Measurements from ENCODE around the gene ATF2. TPM values are rescaled to one million over a fixed set of nuclear protein-coding genes. Genes with fewer than 3 reads are reported as not detected.
A peak's percentile ranks its signal among the peaks of the same experiment; 100 is the strongest.

Gene ATF2
- total and polyA plus RNA-seq, 9 of the 15 experiments (the other 6 are each of a cell fraction or from before 2014, with no cell fraction given) = 24.2 to 111 (median 45.9) TPM

DNA sequence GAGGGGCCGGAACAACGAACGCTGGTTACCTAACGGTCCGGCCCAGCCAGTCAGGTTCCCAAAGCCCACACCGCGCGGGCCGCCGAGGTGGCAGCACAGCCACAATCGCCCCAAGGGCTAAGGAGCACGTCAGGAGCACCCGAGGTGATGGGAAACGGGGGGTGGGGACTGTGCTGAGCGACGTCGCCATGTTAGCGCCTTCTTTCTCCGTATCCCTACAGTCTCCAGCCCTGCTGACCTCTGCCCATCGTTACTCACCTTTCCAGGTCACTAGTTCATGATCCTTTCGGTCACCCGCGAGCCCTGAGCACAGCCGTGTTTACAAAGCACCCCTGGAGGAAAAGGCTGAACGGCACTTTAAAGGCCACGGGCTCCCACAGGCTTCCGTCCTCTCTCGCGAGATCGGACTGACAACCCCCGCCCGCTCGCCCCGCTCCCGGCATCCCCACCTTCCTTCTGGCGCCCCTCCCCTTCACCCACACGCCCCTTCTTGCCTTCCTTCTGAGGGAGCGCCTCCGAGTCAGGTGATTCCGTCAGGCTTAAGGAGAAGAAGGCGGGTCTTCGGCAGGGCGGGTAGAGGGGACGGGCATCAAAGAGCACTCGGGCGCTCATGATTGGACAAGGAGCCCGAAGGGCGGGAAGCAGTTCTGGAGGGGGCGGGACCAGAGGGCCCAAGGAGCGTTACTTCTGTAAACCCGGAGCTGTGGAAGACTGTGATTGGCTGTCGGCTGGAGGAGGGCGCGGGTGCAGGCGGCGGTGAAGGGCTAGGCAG, at the start of gene ATF2 (continued):
- TF ChIP-seq, protein P1, sequence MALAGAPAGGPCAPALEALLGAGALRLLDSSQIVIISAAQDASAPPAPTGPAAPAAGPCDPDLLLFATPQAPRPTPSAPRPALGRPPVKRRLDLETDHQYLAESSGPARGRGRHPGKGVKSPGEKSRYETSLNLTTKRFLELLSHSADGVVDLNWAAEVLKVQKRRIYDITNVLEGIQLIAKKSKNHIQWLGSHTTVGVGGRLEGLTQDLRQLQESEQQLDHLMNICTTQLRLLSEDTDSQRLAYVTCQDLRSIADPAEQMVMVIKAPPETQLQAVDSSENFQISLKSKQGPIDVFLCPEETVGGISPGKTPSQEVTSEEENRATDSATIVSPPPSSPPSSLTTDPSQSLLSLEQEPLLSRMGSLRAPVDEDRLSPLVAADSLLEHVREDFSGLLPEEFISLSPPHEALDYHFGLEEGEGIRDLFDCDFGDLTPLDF (CRISPR knock-in tag; IDR thresholded peaks at IDR 0.05) = no peak
- peak; percentile 67; the same call in 1 of the 2 replicates for TF ChIP-seq ZNF143 (CRISPR knock-in tag; IDR thresholded peaks at IDR 0.05)
- TF ChIP-seq SAFB (IDR thresholded peaks at IDR 0.05; ENCODE audit: borderline replicate concordance, low read depth, low read length) = no peak
- peak; percentile 97 to 98 for TF ChIP-seq FOXK2 (conservative IDR thresholded peaks at IDR 0.05 in 1 of 2, IDR thresholded peaks at IDR 0.05 in 1 of 2; ENCODE audit: low read depth in 2 of 2)
- TF ChIP-seq E2F3 (CRISPR knock-in tag; IDR thresholded peaks at IDR 0.05) = no peak
- peak; percentile 84 for TF ChIP-seq HNRNPLL (IDR thresholded peaks at IDR 0.05; ENCODE audit: low read depth, low read length, poor library complexity, severe bottlenecking)
- no peak; the same call in none of the 2 replicates for TF ChIP-seq TCF7 (IDR thresholded peaks at IDR 0.05; ENCODE audit: borderline replicate concordance)
- TF ChIP-seq RBM17 (IDR thresholded peaks at IDR 0.05; ENCODE audit: borderline replicate concordance, low read depth, low read length) = no peak
- peak; percentile 59 for TF ChIP-seq PRPF4 (IDR thresholded peaks at IDR 0.05; ENCODE audit: insufficient read depth, low read depth, low read length, poor library complexity, severe bottlenecking)
- TF ChIP-seq, protein P2, sequence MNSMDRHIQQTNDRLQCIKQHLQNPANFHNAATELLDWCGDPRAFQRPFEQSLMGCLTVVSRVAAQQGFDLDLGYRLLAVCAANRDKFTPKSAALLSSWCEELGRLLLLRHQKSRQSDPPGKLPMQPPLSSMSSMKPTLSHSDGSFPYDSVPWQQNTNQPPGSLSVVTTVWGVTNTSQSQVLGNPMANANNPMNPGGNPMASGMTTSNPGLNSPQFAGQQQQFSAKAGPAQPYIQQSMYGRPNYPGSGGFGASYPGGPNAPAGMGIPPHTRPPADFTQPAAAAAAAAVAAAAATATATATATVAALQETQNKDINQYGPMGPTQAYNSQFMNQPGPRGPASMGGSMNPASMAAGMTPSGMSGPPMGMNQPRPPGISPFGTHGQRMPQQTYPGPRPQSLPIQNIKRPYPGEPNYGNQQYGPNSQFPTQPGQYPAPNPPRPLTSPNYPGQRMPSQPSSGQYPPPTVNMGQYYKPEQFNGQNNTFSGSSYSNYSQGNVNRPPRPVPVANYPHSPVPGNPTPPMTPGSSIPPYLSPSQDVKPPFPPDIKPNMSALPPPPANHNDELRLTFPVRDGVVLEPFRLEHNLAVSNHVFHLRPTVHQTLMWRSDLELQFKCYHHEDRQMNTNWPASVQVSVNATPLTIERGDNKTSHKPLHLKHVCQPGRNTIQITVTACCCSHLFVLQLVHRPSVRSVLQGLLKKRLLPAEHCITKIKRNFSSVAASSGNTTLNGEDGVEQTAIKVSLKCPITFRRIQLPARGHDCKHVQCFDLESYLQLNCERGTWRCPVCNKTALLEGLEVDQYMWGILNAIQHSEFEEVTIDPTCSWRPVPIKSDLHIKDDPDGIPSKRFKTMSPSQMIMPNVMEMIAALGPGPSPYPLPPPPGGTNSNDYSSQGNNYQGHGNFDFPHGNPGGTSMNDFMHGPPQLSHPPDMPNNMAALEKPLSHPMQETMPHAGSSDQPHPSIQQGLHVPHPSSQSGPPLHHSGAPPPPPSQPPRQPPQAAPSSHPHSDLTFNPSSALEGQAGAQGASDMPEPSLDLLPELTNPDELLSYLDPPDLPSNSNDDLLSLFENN (IDR thresholded peaks at IDR 0.05; ENCODE audit: low read depth in 2 of 2, low read length in 2 of 2) = 0 out of 4 replicates have a peak, but pooled peaks of 1 of the 2 experiments have one; percentile 37
- TF ChIP-seq, protein P3, sequence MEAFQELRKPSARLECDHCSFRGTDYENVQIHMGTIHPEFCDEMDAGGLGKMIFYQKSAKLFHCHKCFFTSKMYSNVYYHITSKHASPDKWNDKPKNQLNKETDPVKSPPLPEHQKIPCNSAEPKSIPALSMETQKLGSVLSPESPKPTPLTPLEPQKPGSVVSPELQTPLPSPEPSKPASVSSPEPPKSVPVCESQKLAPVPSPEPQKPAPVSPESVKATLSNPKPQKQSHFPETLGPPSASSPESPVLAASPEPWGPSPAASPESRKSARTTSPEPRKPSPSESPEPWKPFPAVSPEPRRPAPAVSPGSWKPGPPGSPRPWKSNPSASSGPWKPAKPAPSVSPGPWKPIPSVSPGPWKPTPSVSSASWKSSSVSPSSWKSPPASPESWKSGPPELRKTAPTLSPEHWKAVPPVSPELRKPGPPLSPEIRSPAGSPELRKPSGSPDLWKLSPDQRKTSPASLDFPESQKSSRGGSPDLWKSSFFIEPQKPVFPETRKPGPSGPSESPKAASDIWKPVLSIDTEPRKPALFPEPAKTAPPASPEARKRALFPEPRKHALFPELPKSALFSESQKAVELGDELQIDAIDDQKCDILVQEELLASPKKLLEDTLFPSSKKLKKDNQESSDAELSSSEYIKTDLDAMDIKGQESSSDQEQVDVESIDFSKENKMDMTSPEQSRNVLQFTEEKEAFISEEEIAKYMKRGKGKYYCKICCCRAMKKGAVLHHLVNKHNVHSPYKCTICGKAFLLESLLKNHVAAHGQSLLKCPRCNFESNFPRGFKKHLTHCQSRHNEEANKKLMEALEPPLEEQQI (IDR thresholded peaks at IDR 0.05) = peak; percentile 89
- TF ChIP-seq CTBP1 (IDR thresholded peaks at IDR 0.05; ENCODE audit: borderline replicate concordance) = peak; percentile 60; the same call in 1 of the 2 replicates
- no peak for TF ChIP-seq HMG20A (CRISPR knock-in tag; conservative IDR thresholded peaks at IDR 0.05)
- TF ChIP-seq FOXM1 (IDR thresholded peaks at IDR 0.05; ENCODE audit: low read depth) = peak; percentile 75
- peak; percentile 79; the same call in 1 of the 2 replicates for TF ChIP-seq FOXM1 (CRISPR knock-in tag; IDR thresholded peaks at IDR 0.05; ENCODE audit: low read depth)
- TF ChIP-seq, protein P4, sequence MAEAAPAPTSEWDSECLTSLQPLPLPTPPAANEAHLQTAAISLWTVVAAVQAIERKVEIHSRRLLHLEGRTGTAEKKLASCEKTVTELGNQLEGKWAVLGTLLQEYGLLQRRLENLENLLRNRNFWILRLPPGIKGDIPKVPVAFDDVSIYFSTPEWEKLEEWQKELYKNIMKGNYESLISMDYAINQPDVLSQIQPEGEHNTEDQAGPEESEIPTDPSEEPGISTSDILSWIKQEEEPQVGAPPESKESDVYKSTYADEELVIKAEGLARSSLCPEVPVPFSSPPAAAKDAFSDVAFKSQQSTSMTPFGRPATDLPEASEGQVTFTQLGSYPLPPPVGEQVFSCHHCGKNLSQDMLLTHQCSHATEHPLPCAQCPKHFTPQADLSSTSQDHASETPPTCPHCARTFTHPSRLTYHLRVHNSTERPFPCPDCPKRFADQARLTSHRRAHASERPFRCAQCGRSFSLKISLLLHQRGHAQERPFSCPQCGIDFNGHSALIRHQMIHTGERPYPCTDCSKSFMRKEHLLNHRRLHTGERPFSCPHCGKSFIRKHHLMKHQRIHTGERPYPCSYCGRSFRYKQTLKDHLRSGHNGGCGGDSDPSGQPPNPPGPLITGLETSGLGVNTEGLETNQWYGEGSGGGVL (CRISPR knock-in tag; IDR thresholded peaks at IDR 0.05) = no peak
